ENCODE results near the gene MAP2K5.

The MAP2K5 gene

DNA sequence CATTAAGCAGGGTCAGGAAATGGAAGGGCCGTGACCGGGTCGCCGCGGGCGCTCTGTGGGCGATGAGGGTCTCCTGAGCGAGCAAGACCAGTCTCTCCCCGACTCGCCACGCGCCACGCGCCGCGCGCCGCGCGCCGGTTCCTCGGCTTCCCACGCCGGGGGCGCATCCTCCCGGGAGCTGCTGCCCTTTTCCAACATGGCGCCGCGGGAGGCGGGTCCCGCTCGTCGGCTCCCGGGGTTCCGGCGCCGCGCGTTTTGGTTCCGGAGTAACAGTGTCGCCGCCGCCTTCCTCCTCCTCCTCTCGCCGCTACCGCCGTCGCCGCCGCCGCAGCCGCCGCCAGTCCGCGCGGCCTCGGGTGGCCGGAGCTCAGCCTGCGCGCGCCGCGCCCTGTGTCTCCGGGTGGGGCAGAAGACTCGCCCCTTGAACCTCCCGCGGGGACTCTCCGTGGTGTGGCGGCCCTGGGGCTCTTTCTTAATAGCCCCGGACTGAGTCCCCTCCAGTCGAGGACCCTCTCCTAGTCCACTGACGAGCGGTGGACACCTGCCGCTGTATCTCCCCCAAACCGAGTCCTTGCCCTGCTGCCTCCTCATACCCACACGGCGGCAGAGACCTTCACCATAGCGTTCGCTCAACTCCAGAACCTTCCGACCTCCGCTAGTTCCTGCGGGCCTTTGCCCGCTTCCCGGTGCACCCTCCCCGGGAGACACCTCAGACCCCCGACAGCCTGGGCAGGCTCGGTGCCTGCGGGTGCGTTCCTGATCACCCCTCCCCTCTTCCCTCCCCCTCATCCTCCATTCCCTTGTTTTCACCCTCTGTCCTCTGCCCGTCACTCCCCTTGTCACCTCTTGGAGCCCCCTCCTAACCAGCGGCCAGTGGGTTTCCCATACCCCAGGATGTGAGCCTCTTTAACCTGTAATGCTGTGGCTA, at the start of gene MAP2K5:
TSS of gene MAP2K5 (plus strand) at position 284 of the 928 bp plus-strand sequence. CDS start at position 917, 633 bp downstream.
- DNase-seq, result peak; percentile 59

- DNase-seq, result no peak
Observed at GRCh38 chr15:67495585-67495984, 46.9 kb upstream of the MAP2K5 start.

GRCh38 chr15:67501177-67501835, 41.2 kb upstream of the MAP2K5 start:
- peak; percentile 23 for DNase-seq

- no peak for DNase-seq
Observed at GRCh38 chr15:67501836-67502461, 40.6 kb upstream of the MAP2K5 start.

DNA sequence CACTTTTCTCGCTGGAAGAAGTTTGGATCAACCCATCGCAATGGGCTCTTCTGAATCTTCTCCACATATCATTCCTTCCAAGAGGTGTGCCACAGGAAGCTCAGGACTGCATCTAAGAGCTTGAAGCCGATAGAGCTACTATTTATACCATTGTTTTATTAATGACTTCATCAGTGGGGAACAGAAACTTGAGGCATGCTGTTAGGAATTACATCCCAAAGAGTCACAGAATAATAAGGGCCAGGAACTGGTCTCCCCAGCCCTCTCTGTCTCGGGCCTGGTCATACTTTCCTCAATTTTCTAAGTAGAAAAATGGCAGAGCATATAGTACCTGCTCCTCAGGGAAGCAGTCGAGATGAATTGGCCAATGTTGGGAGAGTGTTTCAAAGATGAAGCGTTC, 38.4 kb upstream of the MAP2K5 start:
- DNase-seq, result no peak

DNA sequence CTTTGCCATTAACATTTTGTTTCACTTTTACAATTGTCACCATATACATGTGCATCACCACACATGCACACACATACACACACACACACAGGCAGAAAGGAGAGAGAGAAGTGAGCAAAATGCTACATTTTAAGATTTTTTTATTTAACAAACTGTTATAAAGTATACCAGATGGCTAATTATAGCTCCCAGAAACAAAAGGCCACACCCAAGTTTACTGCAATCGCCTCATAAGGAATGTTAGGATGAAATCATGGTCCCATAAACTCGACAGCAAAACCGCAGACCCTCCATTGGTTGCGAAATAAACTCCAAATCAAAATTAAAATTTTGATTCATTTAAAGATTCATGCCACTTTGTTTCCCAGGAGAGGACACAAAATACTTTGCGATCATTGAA, 37.7 kb upstream of the MAP2K5 start:
- DNase-seq, result no peak

- DNase-seq, result no peak
Observed at GRCh38 chr15:67505675-67506572, 36.6 kb upstream of the MAP2K5 start.

DNA sequence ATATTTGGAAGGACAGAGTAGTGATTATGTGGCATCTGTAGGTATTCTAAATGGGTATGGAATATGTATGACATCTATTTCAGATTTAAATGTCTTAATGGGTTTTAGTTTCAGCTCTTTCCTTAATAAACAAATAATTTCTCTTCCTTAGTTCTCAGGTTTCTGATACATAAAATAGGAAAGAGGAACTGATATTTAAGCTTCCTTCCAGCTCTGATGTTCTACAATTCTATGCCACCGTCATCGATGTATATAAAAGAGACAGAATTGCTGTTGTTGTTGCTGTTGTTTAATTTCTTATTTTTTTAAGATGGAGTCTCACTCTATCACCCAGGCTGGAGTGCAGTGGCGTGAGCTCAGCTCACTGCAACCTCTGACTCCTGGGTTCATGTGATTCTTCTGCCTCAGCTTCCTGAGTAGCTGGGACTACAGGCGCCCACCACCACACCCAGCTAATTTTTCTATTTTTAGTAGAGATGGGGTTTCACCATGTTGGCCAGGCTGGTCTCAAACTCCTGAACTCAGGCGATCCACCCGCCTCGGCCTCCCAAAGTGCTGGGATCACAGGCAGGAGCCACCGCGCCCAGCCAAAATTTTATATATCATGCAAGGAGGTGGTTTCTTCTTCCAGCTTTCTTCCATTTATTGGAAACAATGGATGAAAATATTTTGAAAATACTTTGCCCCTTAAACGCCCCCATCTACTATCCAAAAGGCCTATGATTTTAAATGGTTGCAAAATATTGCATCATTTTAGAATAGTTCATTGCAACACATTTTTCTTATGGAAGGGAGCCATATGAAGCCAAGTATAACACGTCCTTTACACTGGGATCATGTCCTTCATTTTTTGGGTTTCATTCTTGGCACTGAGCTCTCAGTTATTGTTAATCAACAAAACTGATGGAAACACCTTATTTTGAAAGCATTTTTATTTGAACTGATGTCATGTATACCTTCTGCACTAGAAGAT, 35.4 kb upstream of the MAP2K5 start:
- peak; percentile 3 for DNase-seq

- DNase-seq, result peak; percentile 6
Observed at GRCh38 chr15:67508407-67508806, 34.1 kb upstream of the MAP2K5 start.

- no peak for DNase-seq
Observed at GRCh38 chr15:67509918-67510317, 32.6 kb upstream of the MAP2K5 start.

DNA sequence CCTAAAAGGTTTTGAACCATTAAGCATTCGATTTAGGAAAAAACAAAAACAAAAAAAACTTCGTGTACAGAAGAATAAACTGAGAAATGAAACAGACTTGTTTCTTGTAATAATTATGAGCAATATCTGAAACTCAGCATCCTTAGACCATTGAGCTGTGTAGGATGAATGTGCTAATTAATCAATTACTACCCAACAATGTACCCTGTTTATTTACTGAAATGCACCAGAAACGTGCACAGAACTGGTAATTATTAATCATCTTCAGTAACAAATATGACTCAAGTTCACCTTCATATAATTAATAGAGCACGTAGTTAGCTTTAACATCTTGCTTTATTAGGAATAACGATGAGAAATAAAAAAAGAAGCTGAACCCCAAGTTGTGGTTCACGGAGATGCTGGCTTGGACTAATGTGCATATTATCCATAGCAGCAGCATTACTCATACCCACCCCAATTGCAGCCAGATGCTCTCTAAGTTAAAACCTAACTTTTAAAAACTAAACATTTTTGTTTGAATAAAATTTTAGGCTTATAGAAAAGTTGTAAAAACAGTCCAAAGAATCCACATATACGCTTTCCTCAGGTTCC, 31.8 kb upstream of the MAP2K5 start:
- peak; percentile 70 for DNase-seq

- peak; percentile 38 for DNase-seq
Observed at GRCh38 chr15:67511606-67512005, 30.9 kb upstream of the MAP2K5 start.

DNA sequence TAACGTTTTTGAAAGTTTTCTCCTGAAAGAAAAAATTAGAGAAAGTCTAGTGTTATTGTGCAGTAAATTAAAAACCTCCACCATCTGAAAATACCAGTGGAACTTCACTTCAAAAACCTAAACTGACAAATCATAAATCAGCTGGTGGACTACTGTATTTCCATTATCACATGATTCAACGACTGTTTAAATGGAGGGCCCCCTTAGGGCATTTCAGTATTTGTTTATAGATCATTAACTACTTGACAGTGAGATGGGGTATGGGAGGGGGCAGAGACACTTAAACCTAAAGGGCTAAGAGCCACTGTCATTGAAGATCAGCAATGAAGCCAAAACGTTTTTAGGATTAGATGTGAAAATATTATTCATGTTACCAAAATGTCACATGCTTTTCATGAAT, 30.4 kb upstream of the MAP2K5 start:
- DNase-seq, result no peak

- no peak for DNase-seq
Observed at GRCh38 chr15:67512933-67513714, 29.4 kb upstream of the MAP2K5 start.

DNA sequence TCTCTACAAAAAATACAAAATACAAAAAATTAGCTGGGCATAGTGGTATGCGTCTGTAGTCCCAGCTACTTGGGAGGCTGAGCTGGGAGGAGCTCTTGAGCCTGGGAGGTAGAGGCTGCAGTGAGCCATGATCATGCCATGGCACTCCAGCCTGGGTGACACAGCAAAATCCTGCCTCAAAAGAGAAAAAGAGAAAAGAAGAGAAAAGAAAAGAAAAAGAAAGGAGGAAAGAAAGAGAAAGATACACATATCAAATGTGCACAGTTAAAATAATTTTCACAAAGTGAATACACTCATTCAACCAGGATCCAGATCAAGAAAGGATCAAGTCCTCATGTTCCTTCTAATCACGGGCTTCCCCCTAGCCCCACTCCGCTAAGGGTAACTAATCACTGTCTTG, 27.4 kb upstream of the MAP2K5 start:
- DNase-seq, result no peak

- no peak for DNase-seq
Observed at GRCh38 chr15:67515557-67515956, 26.9 kb upstream of the MAP2K5 start.

DNA sequence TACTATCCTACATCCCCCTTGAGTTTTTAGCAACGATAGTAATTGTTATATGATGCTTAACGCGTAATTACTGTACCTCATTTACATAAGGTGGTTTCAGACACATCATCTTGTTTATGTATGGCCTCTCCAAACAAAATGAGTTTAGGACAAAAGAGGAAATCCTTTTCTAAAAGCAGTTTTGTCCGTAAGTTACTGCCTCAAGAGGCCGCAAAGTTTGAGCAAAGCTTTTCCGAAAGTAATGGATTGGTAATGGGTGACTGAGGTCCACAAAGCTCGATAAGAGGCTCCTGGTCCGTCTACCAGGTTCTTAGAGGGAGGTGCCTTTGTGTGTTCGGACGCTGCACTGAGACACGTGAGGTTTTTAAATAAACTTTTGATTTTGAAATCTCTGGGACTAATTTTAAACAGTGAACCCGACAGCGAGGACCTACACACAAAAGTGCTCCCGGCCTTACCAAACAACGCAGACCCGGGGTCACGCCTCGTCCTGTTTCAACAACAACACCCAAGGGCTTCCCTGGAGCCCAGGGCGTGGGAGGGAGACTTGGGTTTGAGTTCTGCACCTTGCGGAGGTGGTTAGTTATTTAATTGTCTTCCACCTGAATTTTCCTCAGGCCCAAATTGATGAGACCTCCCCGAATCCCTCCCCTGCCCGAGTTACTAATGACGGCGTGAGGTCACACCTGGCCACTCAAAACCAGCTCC, 22.0 kb upstream of the MAP2K5 start:
- no peak for DNase-seq

DNA sequence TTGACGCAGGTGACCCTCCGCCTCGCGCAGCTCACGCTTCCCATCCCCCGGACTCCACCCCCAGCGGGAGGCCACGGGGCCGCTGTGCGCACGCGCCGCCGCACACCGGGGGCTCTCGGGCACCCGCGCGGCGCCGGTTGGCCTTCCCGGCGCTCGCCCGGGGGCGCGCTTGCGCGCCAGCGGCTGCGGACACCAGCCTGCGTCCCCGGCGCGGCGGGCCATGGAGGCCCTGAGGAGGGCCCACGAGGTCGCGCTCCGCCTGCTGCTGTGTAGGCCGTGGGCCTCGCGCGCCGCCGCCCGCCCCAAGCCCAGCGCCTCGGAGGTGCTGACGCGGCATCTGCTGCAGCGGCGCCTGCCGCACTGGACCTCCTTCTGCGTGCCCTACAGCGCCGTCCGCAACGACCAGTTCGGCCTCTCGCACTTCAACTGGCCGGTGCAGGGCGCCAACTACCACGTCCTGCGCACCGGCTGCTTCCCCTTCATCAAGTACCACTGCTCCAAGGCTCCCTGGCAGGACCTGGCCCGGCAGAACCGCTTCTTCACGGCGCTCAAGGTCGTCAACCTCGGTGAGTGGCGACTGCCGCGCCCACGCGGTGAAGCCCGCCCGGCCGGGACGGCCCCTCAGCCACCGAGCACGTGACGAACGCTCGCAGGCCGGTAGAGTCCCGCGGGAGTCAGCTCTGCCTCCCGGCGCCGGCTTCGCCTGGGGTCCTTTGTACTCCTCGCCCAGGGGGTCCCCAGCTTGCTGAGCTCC, 21.3 kb upstream of the MAP2K5 start, which contains the start of gene C15orf61:
TSS of gene C15orf61 (plus strand) at position 103 of the 754 bp plus-strand sequence. CDS start at position 221, 118 bp downstream.
- DNase-seq, result peak; percentile 66

Measured in HCEC 1CT (cell line).